Ammon's horn (tissue), 1 donor: Measurements from ENCODE around the gene TSHZ2.

Experiments used
- DNase-seq: peaks from one replicate; pipeline ENCODE4 v3.0.0-alpha.2; 2016; ENCODE audit warnings: low spot score

TSHZ2 gene

DNA sequence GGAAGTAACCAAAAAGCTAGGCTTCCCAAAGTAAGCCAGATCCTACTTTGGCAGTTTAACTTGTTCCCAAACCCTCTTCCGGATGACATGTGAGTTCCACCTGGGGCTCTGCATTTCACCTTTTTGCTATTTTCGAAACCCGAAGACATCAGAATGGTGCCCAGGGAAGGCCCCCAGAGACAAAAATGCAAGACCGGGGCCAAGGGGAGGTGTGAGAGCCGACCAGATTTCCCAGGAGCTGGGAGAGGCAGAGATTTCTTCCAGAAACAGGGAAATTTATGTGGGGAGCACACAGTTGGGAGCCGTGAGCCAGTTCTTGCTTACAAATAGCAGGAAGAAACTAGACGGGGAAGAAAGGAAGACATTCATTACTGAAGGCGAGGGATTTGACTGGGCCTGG, 411.8 kb downstream of the TSHZ2 start:
- no peak for DNase-seq

DNA sequence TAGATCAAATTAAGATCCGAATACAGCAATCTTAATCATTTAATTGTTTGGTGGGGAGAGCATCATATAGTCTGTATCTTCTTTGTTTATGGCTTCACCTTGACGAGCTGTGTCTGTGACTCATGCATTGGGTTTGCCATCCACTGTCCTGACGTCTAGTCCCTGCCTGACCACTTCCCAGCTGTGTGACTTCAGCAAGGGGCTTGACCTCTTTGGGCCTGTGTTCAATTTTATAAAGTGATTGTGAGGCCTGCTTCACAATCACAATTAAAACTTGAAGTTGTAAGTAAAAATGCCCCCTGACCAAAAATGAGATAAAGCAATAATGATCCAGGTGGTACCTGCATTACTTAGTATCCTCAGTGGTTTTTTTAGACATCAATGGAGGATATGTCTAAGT, 412.2 kb downstream of the TSHZ2 start:
- DNase-seq = no peak

DNA sequence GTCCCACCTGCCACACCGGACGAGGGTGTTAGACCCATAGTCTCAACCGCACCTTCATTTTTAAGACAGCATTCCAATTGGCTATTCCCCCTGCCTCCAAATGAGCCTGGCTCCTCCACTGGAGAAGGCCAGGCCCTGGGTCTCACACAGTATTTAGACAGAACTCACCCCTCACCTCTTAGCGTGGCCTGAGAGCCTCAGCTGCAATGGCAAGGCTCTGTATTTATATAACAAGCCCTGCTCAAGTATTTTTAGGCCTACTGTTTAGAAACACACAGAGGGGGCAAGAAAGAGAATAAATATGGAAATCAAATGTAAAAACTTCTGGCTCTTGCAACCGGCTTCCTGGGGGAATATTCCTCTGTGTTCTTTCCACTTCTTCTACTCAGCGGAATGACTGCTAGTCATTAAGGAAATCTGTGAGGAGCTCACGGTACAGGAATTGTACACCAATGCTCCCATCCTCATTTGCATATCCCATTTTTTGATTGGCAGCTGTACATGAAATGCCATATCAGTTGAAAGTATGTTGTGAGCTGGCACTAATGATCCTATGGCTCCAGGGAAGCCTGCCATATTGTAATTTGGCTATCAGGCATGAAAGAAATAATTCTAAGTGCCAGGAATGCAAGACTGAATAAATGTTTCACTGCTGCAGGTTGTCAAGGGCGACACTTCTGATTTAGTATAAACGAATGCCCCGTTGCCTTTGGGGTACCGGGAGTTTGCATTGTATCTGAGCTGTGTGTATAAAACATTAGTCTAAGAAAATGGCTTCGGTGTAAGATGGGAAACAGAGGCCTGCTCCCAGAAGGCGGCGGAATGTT, 414.0 kb downstream of the TSHZ2 start:
- no peak for DNase-seq

DNA sequence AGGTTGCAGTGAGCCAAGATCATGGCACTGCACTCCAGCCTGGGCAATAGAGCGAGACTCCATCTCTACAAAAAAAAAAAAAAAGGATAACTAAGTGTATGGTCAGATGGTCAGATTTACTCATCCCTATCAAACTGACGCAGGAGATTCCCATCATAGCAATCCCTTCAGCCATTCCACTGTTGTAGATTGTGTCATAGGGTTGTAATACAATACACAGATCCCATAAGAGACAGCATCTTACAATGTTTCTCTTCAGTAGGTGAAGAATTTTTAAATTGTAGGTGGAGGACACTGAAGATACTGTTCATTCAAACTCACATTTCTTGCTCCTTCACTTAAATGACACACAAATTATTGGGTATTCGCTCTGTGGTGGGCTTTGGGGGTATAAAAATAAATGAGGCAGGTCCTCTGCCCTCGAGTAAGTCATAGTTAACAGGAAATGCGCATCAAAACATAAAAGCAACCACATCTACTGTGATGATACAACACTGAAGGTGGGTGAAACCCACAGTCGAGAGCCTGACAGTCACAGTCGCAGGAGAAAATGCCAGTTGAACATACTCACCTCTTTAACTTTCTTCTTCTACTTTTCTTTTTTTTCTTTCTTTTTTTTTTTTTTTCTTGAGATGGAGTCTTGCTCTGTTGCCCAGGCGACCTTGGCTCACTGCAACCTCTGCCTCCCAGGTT, 416.0 kb downstream of the TSHZ2 start:
- no peak for DNase-seq

DNA sequence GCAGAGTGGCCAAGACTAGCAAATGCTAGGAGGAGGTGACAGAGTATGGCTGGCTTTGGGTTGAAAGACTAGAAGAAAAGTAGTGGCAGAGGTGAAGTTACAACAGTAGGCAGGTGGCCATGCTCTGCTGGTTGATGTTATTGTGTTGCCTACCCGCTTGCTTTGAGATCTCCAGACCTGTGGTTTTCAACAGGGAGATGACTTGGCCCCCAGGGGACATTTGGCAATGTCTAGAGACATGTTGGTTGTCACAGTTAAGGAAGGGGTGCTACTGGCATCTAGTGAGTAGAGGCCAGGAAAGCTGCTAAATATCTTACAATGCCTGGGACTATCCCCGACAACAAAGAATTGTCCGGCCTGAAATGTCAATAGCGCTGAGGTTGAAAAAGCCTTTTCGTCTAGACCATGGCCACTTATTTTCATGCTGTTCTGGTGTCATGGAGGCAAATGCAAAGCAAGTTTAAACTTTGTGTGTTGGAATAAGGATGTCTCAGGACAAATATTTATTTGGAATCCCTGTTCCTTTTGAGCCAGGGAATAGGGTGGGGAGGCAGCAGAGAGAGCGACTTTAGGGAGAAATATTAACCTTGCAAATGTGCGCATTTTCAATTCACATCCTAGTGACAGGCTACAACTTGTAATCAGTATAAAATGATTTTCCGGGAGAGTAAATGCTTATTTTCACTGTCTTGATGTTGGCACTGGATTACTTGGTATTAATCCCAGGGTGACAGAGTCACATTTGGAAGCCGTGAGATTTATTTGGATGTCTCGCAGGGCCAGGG, 417.6 kb downstream of the TSHZ2 start:
- no peak for DNase-seq

DNA sequence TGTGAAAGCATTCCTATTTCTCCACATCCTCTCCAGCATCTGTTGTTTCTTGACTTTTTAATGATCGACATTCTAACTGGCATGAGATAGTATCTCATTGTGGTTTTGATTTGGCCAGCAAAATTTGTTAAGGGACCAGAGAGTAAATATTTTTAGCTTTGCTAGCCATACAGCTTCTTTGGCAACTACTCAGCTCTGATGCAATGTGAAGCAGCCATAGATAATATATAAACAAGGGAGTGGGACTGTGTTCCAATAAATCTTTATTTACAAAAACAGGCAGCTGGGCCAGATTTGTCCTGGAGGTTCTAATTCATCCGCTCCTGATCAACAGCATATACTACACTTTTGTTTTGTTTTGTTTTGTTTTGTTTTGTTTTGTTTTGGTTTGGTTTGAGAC, 418.6 kb downstream of the TSHZ2 start:
- no peak for DNase-seq

DNA sequence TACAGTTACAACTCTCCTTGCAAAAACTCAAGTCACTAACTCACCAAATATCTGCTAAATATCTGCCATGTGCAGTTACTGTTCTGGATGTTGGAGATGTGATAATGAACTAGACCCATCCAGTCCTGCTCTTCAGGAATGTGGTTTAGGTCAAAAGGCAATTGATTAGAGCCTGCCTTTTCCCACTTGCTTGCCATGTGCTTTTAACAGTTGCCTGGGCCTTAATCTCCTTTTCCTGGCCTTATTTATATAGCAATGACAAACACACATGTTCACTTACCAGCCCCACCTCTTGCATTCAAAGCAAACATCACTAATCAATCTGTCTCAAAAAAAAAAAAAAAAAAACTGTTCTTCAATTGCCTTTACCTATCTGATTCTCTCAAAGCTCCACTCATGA, 422.3 kb downstream of the TSHZ2 start:
- DNase-seq = no peak

DNA sequence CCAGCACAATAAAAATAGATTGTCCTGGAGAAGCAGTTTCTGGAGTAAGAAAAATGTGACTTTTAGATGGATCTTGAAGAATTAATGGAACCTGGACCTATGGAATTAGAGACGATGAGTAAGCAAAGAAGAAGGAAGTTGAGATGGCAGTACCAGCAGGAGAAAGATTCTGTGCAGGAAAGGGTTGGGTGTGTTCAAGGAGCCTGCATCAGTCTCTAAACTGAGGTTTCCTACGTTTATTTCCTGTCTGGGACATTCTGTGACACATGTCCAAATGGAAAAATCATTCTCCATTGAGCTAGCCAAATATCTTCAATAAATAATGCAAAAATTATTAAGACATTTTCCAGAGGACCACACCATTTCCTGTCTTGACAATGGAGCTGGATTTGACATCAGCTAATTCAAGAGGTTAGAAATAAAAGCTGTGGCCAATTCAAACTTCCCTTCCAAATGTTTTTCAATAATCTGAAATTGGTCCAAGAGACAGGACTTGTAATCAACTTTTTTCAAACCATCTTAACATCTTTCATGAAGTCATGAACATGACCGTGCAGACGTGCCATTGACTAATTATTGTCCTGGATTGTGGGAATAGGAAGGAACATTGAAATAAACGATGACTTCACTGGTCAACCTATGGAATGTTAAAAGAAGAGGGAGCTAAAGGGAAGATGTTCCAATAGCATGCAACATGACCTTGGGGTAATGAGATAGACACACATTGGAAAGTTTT, 423.2 kb downstream of the TSHZ2 start:
- DNase-seq = no peak

DNA sequence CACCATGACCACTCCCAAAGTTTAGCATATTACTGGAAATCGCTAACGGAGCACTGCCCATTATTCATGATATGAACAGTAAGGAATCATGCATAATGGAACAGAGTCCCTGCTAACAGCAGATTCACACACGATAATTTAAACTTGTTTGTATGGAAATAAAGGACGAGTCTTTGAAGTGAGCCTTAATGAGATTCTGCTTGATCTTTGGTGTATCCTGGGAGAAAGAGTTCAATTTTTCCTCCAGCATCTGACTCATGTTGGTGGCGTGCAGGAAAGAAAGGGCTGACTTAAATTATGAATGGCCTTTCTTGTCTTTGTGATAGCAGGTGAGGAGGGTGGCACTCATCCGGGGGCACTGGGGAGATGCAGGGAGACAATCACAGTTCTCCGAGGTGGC, 426.9 kb downstream of the TSHZ2 start:
- no peak for DNase-seq

DNA sequence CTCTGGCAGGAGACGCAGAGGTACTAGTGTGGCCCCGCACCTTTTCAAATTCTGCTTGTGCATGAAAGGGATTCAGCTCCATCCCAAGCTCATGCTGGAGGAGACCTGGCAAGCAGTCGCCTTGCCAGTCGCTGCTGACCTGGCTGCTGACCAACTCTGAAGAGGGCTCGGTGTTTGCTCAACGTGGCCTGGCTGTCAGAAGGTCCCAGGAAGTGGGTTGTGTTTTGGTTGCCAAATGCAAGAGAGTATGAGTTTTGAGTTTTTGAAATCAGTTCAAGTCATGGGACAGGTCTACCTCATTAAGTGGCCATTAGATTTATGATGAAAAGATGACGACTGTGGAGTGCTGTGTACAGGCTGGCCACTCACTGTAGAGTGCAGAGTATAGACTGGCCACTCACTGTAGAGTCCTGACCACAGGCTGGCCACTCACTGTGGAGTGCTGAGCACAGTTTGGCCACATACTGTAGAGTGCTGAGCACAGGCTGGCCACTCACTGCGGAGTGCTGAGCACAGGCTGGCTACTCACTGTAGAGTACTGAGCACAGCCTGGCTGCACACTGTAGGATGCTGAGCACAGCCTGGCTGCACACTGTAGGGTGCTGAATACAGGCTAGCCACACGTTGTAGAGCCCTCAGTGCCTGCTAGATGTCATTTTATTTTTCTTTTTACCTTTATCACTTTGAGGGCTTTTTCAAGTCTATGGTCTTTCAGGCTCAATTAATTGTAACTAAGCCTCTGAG, 427.6 kb downstream of the TSHZ2 start:
- no peak for DNase-seq

DNA sequence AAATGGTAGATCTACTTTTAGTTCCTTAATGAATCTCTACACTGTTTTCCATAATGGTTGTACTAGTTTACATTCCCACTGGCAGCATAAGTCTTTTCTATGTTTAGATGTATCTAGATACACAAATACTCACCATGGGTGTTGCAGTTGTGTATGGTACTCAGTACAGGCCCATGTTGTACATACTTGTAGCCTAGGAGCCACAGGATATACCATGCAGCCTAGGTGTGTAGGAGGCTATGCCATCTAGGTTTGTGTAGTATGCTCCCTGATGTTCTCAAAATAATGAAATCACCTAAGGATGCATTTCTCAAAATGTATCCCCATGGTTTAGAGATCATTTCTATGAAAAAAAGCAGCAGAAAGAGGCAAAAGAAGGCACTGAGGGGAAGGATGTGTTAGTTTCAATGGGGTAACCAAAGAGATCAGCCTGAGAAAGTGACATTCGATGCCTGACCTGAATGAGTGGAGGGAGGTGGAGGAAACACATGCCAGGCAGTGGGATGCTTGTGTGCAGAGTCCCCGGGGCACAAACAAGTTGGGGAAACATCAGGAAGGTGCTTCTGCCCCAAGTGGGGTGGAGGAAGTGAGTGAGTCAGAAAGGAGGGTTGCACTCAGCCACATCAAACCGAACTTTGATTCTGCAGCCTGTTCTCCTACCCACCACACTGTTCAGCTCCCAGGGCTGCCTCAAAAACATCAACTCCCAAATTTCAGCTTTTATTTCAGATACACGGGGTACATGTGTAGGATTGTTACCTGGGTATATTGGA, 430.3 kb downstream of the TSHZ2 start:
- no peak for DNase-seq

DNA sequence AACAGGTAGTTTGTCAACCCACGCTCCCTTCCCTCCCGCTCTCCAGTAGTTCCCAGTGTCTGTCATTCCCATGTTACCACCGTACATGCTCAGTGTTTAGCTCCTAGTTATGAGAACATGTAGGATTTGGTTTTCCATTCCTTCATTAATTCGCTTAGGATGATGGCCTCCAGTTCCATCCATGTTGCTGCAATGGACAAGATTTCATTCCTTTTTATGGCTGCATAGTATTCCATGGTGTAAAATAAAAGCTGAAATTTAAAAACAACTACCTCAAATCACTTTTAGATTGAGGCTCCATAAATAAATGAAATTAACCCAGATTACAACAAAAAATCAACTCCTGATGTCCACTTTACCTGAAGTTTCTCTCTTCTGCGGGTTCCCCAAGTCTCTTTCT, 430.9 kb downstream of the TSHZ2 start:
- DNase-seq = no peak

DNA sequence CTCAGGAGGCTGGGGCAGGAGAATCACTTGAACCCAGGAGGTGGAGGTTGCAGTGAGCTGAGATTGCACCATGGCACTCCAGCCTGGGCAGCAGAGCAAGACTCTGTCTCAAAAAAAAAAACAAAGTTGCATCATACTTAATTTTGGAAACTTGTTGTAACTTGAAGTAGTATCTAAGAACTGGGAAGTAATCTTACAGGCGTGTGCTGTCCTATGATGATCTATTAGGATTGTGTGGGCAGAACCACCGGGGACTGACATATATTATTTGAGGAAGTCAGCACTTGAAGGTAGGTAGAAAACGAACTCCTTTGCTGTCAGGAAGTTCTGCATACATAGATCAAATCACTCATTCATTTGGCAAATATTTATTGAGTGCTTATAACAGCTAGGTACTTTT, 433.0 kb downstream of the TSHZ2 start:
- DNase-seq = no peak

DNA sequence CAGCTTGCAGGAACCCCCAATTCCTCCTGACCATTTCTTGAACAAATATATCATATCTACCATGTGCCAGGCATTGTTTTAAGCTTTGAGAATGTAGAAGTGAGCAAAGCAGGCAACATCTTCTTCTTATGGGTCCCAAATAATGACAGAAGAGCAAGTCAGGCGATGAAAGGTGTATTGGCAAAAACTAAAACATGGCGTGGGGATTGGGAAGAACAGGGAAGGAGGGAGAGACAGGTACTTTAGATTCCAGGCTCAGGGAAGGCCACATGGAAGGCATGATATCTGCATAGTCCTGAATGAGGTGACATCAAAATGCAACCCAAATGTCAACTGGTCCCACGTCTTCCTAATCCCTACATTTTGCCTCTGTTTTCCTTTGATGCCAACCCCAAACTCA, 434.4 kb downstream of the TSHZ2 start:
- DNase-seq = no peak

DNA sequence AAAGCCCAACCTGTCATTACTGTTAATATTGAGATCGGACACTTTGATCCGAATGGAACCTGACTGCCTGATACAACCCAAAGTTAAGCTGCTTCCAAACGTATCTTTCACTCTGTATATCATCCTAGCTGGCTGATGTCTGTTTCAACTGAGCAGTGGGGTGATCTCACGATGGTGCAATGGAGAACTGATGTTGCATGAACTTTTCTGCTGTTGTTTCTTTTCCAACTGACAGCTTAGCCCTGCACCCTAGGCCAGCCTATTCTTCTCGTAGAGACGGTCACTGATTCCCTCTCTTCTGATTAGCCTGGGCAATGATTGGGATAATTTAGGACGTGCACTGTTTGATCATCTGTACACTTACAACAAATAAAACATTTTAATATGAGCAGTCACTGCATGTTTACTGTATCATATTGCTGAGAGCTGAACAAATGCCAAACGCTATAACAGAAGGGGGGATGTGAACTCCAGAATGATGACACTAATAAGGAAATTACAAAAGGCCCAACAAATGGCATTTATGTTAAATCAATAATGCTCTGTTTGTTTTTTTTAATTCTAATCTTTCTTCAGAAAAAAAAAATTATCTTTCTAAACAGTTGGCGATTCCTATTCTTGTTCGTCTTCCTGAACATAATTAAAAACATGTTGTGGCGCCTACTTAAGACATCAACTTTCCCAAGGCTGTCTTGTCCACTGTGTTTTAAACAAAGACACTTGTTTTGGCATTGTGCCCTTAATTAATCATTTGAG, 436.7 kb downstream of the TSHZ2 start:
- DNase-seq = no peak

DNA sequence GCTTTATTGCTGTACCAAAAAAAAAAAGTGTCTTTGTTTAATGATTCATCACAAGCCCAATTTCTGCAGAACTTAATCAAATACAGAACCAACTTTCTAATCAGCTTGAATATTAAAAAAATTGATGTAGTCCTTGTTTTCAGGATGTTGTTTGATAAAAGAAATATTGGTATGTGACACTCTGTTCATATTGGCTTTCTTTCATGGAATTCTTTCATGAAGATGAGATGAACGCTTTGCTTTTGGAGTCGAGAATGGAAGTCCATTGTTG, 437.2 kb downstream of the TSHZ2 start:
- no peak for DNase-seq

DNA sequence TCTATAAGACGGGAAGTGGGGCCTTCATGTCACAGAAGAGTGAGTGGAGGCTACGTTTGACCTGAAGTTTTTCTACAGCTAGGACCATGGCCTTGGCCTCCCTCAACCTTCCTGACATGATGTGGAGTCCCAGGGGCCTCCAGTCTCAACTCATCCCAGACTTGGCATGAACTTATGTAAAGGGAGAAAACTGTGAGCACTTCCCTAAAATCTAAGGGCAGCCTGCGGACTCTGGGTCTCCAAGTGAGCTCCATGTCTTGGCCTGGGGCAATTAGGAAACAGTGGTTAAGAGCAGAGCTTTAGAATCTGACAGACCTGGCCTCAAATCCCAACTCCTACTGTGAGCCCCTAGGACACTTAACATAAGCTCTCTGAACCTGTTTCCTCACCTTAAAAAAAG, 439.0 kb downstream of the TSHZ2 start:
- DNase-seq = no peak

DNA sequence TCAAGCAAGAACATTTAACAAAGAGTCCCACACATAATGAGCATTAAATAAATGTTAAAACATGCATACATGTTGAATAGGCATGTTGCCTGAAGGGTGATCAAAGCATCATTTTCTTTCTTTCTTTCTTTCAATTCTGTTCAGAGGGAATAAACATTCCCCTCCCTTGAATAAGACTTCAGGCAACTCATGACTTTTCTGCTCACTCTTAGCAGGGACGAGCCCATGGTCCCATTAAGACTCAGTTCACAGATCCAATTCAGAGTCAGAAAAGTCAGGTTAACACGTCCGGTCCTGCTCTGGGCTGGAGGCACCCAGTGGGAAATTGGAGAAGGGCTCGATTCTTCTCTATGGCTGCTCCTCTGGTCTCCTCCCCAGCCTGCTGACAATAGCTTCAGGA, 439.7 kb downstream of the TSHZ2 start:
- no peak for DNase-seq

DNA sequence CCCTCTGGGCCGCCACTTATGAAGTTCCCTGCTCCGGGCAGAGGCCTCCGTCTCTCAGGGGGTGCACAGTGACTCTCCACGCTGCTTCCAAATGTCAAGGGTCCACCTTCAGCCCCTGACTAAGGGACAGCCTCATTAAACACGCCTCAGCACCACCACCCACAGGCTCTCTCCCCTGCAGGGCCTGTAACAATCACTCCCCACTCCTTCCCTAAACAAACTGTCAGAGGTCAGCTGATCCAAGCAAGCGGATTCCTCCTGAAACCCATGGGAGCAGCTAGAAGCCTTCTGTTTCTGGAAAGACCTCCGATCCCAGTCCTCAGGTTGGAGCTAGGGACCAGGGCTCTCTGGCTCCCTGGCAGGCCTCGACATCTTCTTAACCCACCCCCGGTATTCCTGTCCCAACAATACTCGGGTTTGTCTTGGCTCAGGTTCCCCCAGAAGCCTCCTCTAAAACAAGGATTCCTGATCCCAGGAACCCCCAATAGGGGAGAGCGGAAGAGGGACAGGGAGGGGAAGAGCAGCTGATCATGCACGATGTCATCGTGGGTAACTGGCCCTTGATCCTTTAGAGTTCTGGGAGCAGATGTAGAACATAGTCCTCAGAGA, 440.5 kb downstream of the TSHZ2 start:
- no peak for DNase-seq

DNA sequence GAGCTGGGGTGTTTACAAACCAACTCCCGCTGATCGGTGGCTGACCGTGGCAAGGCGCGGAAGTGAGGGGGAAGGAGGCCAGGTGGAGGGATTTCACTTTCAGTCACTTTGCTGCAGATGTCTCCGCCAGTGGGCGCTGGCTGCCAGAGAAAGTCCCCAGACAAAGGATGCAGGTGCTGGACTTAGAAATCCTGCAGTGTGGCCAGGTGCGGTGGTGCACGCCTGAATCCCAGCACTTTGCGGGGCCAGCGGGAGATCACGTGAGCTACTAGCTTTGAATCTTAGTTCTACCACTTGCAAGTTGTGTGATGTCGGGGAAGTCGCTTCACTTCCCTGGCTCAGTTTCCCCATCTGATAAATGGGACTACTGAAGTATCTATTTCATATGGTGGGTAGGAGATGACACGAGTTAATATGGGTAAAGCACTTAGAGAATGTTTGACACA, 441.1 kb downstream of the TSHZ2 start:
- no peak for DNase-seq
